T-helper 2 cell treated with Interferon-gamma antibody and Interleukin-4, amounts not matched to agents 5 μg/mL and 100 μg/mL, for 36 hours (primary cell): ENCODE data around the gene DCTD.

Source experiments
- DNase-seq: peaks from one replicate; pipeline ENCODE4 v3.0.0; 2021; ENCODE audit warnings: low spot score
- H3K27ac Mint-ChIP-seq: one replicate; pipeline ENCODE4 v1.8.0; 2021; ENCODE audit warnings: mild to moderate bottlenecking, mixed read lengths
- H3K27me3 Mint-ChIP-seq: one replicate; pipeline ENCODE4 v1.8.0; 2021; ENCODE audit warnings: low read depth, mixed read lengths
- H3K36me3 Mint-ChIP-seq: one replicate; pipeline ENCODE4 v1.8.0; 2021; ENCODE audit warnings: low read depth, mixed read lengths
- H3K4me1 Mint-ChIP-seq: one replicate; pipeline ENCODE4 v1.8.0; 2021; ENCODE audit warnings: low read depth, mixed read lengths
- H3K4me3 Mint-ChIP-seq: one replicate; pipeline ENCODE4 v1.8.0; 2022; ENCODE audit warnings: mild to moderate bottlenecking, moderate library complexity, mixed read lengths
- H3K9me3 Mint-ChIP-seq: one replicate; pipeline ENCODE4 v1.8.0; 2021; ENCODE audit warnings: mixed read lengths

The DCTD gene

GRCh38 chr4:182878633-182879495 is 38.3 kb downstream of the DCTD start:
- no peak overlapping the region for H3K27ac Mint-ChIP-seq
- H3K4me1 Mint-ChIP-seq, result no peaks in the 10 kb centered on the region
- H3K9me3 Mint-ChIP-seq, result peaks cover 1% of the 10 kb centered on the region
- no peak overlapping the region for H3K4me3 Mint-ChIP-seq
- no peaks in the 10 kb centered on the region for H3K27me3 Mint-ChIP-seq
- peaks cover 14% of the 10 kb centered on the region for H3K36me3 Mint-ChIP-seq
- DNase-seq, result no peak

- DNase-seq, result no peak
- no peaks in the 10 kb centered on the region for H3K9me3 Mint-ChIP-seq
- H3K4me3 Mint-ChIP-seq, result no peak overlapping the region
- H3K4me1 Mint-ChIP-seq, result no peaks in the 10 kb centered on the region
- H3K27ac Mint-ChIP-seq, result no peak overlapping the region
- no peaks in the 10 kb centered on the region for H3K27me3 Mint-ChIP-seq
- H3K36me3 Mint-ChIP-seq, result peaks cover 2% of the 10 kb centered on the region
Measured at GRCh38 chr4:182877326-182877883, 39.8 kb downstream of the DCTD start.

- Mint-ChIP-seq H3K27ac (no peak overlapping the region), H3K36me3 (peaks cover 2% of the 10 kb centered on the region)
Measured at GRCh38 chr4:182876427-182876826, 40.8 kb downstream of the DCTD start.

GRCh38 chr4:182875453-182876405 is 41.5 kb downstream of the DCTD start:
- Mint-ChIP-seq H3K27ac (no peak overlapping the region), H3K36me3 (no peaks in the 10 kb centered on the region), H3K4me3 (no peak overlapping the region), H3K9me3 (no peaks in the 10 kb centered on the region), H3K27me3 (no peaks in the 10 kb centered on the region), H3K4me1 (no peaks in the 10 kb centered on the region)
- no peak for DNase-seq

More at GRCh38 chr4:182876427-182876826, 40.8 kb downstream of the DCTD start:
- no peak overlapping the region for H3K4me3 Mint-ChIP-seq
- H3K9me3 Mint-ChIP-seq, result no peaks in the 10 kb centered on the region
- no peak for DNase-seq
- no peaks in the 10 kb centered on the region for H3K4me1 Mint-ChIP-seq
- no peaks in the 10 kb centered on the region for H3K27me3 Mint-ChIP-seq

DNA sequence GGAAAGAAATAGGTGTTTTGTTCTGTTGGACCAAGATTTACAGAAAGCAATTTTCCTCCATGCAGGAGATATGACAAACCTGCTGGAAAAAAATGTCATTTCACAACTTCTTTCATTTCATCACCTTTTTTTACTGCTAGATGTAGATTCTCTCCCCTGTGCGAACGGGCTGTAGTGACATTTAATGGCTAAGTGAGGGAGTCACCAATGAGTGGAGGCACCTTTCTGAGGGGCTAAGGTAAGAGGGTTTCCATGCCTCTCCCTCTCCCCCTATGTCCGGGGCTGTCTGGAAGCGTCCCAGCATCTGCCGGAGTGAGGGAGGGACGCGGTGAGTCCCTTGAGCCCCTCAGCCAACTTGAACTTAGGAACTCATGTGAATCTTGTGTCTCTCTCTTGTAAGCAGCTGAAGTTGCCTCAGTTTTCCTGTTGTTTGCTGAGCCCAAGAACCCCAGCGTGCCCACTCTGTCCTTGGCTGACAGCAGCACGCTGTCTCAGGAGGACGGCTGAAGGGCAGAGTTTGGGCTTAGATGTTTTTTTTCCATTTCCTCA is 42.3 kb downstream of the DCTD start:
- Mint-ChIP-seq H3K27ac (no peak overlapping the region), H3K27me3 (no peaks in the 10 kb centered on the region), H3K9me3 (no peaks in the 10 kb centered on the region), H3K4me1 (no peaks in the 10 kb centered on the region), H3K4me3 (no peak overlapping the region), H3K36me3 (no peaks in the 10 kb centered on the region)
- no peak for DNase-seq

GRCh38 chr4:182874304-182874751 is 42.9 kb downstream of the DCTD start:
- Mint-ChIP-seq H3K4me1 (no peaks in the 10 kb centered on the region), H3K36me3 (no peaks in the 10 kb centered on the region), H3K27me3 (no peaks in the 10 kb centered on the region), H3K4me3 (no peak overlapping the region), H3K9me3 (no peaks in the 10 kb centered on the region), H3K27ac (no peak overlapping the region)
- DNase-seq, result no peak

- DNase-seq, result no peak
- H3K36me3 Mint-ChIP-seq, result no peaks in the 10 kb centered on the region
- H3K27me3 Mint-ChIP-seq, result no peaks in the 10 kb centered on the region
- H3K4me3 Mint-ChIP-seq, result no peak overlapping the region
- H3K9me3 Mint-ChIP-seq, result no peaks in the 10 kb centered on the region
- H3K4me1 Mint-ChIP-seq, result no peaks in the 10 kb centered on the region
- no peak overlapping the region for H3K27ac Mint-ChIP-seq
Measured at GRCh38 chr4:182873726-182874125, 43.5 kb downstream of the DCTD start.

DNA sequence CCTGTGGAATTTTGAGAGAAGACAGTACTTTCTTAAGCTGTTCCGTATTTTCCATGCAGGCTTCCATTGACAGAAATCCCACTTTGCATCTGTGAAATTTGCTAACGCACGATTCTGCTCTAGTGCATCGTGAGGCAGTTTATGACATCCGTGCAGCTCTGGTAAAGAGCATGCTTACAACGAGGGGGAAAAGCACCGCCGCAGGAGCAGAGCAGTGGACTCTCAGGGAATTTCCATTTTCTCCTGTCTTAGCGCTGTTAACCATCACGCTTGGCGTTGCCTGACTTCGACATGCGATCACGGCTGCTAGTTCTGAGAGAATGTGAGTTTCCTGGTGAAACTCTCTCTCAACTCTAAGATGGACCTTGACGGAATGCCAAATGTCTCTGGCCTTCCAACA is 43.9 kb downstream of the DCTD start:
- Mint-ChIP-seq H3K27me3 (no peaks in the 10 kb centered on the region), H3K4me3 (no peak overlapping the region), H3K9me3 (no peaks in the 10 kb centered on the region), H3K36me3 (no peaks in the 10 kb centered on the region), H3K27ac (no peak overlapping the region), H3K4me1 (no peaks in the 10 kb centered on the region)
- DNase-seq, result no peak

DNA sequence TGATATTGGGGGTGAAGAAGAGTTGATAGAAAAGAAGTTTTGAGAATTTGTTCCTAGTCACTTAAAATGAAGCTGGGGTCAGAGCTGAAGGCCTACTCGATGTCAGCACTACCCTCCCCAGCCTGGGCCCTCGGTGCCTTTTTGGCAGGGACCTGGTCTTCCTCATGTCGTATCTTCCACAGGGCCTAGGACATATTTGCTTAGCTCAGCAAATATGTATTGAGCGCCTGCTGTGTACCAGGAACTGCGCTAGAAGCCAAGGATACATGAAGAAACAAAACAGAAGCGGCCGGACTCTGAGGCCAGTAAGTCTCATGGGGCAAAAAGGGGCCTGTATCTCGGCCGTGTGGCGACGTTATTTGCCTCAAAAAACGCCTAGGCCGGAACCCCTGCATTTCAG is 44.3 kb downstream of the DCTD start:
- Mint-ChIP-seq H3K4me1 (no peaks in the 10 kb centered on the region), H3K36me3 (no peaks in the 10 kb centered on the region), H3K9me3 (no peaks in the 10 kb centered on the region), H3K4me3 (no peak overlapping the region), H3K27me3 (no peaks in the 10 kb centered on the region), H3K27ac (no peak overlapping the region)
- no peak for DNase-seq

DNA sequence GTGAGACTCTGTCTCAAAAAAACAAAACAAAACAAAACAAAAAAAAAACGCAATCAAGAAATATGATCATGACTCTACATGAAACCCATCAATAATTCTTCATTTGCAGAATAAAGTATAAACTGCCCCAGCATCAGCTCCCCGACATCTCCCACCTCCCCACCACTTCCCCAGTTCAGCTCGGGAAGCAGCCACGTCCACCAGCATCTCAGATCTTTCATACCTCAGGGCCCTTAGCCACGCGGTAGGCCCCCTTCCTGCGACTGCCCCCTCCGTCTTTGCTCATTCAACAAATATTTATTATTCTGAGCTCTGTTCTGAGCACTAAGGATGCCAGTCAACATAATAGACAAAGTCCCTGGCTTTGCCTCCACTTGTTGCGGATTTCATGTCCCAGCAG is 45.6 kb downstream of the DCTD start:
- Mint-ChIP-seq H3K9me3 (no peaks in the 10 kb centered on the region), H3K4me3 (no peak overlapping the region), H3K4me1 (no peaks in the 10 kb centered on the region), H3K36me3 (no peaks in the 10 kb centered on the region), H3K27ac (no peak overlapping the region), H3K27me3 (no peaks in the 10 kb centered on the region)
- DNase-seq, result no peak

DNA sequence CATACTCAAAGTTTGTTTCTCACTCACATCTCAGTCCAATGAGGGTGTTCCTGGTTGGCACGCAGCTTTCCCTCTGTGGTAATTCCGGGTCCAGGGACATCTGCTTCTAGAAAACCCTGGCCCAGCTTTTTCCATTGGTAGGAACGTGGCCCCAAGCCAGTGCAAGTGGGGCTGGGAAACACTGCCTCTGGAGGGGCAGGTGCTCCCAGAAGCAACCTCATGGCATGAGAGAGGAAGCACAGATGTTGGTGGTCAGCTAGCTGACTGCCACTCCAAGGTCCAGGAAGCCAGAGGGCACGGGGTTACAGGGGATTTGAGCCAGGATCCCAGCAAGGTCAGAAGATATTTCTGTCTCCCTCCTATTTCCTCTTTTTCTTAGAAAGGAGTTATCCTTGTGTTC is 47.5 kb downstream of the DCTD start:
- H3K27ac Mint-ChIP-seq, result no peak overlapping the region
- H3K36me3 Mint-ChIP-seq, result no peaks in the 10 kb centered on the region
- no peaks in the 10 kb centered on the region for H3K27me3 Mint-ChIP-seq

GRCh38 chr4:182866746-182867145 is 50.4 kb downstream of the DCTD start:
- no peak for DNase-seq
- no peak overlapping the region for H3K4me3 Mint-ChIP-seq
- no peaks in the 10 kb centered on the region for H3K4me1 Mint-ChIP-seq
- H3K27ac Mint-ChIP-seq, result no peak overlapping the region
- no peaks in the 10 kb centered on the region for H3K9me3 Mint-ChIP-seq
- H3K36me3 Mint-ChIP-seq, result no peaks in the 10 kb centered on the region
- H3K27me3 Mint-ChIP-seq, result no peaks in the 10 kb centered on the region

More for the DNA sequence above, 47.5 kb downstream of the DCTD start:
- no peak for DNase-seq
- no peak overlapping the region for H3K4me3 Mint-ChIP-seq
- no peaks in the 10 kb centered on the region for H3K4me1 Mint-ChIP-seq
- H3K9me3 Mint-ChIP-seq, result no peaks in the 10 kb centered on the region

GRCh38 chr4:182863501-182863900 is 53.7 kb downstream of the DCTD start:
- no peak overlapping the region for H3K4me3 Mint-ChIP-seq
- DNase-seq, result no peak
- no peak overlapping the region for H3K27ac Mint-ChIP-seq
- H3K9me3 Mint-ChIP-seq, result no peaks in the 10 kb centered on the region
- H3K4me1 Mint-ChIP-seq, result no peaks in the 10 kb centered on the region
- H3K27me3 Mint-ChIP-seq, result no peaks in the 10 kb centered on the region
- no peaks in the 10 kb centered on the region for H3K36me3 Mint-ChIP-seq

DNA sequence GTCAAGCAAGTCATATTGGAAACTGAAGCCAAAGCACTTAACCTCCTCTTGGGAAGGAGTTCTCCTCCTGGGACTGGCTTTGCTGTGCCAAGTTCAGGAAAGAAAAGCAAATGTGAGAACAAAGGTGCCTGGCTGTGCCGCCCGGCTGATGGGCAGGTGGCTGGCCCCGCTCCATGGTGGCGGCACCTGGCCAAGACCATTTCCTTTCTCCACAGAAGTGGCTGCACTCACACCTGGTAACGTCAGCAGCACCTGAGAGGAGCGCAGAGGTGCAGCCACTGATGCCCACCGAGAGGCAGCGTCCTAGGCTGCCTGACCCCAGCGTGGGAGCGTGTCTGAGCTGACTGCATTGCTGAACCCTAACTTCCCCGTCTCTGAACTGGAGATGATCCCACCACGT is 54.3 kb downstream of the DCTD start:
- H3K9me3 Mint-ChIP-seq, result no peaks in the 10 kb centered on the region
- H3K27ac Mint-ChIP-seq, result no peak overlapping the region

More for the DNA sequence above, 54.3 kb downstream of the DCTD start:
- no peaks in the 10 kb centered on the region for H3K36me3 Mint-ChIP-seq
- H3K27me3 Mint-ChIP-seq, result no peaks in the 10 kb centered on the region
- no peak for DNase-seq
- no peaks in the 10 kb centered on the region for H3K4me1 Mint-ChIP-seq
- H3K4me3 Mint-ChIP-seq, result no peak overlapping the region
